SK-N-SH (cell line): ENCODE measurements around the gene SLC44A5. TPM values are rescaled to one million over a fixed set of nuclear protein-coding genes. Genes with fewer than 3 reads are reported as not detected.

Source experiments
- CTCF ChIA-PET: fragments of 300-600, 350-600 bp; formaldehyde crosslinking; extraction: SDS; loops from one replicate; lab custom pipeline; 2021; lab: Yijun Ruan, JAX
- POLR2A ChIA-PET: fragments of 350-600 bp; sonication (Branson Sonifier 250); formaldehyde crosslinking; extraction: SDS; loops from one replicate; lab custom pipeline; 2020; ENCODE audit warnings: antibody characterized with exemption, inconsistent platforms; lab: Yijun Ruan, JAX
- DNase-seq: peaks from one replicate; pipeline ENCODE4 v3.0.0; 2012
- H2AFZ ChIP-seq: fragments of 200-600 bp; sonication (generic); 2 replicates; pipeline ENCODE4 v1.8.1; 2016; ENCODE audit warnings: antibody characterized with exemption, mild to moderate bottlenecking, low read depth
- H3F3A ChIP-seq: fragments of 200-600 bp; sonication (generic); replicated peaks from 2 replicates; pipeline ENCODE3; 2016; ENCODE audit warnings: antibody characterized with exemption, mild to moderate bottlenecking; ENCODE audit not compliant: insufficient read depth
- H3K27ac ChIP-seq, 2 experiments: fragments of 200-500 bp in 1 of 2; fragments of 200-600 bp in 1 of 2; sonication (Bioruptor generic) in 1 of 2; sonication (generic), shearing (Covaris generic) in 1 of 2; 2 replicates each; pipeline versions ENCODE4 v1.5.1 to v1.6.1; 2014 to 2016; ENCODE audit warnings: low read depth in 2 of 2, inconsistent platforms in 1 of 2, low read length in 1 of 2, mild to moderate bottlenecking in 1 of 2, mixed read lengths in 1 of 2
- H3K27me3 ChIP-seq: fragments of 200-600 bp; sonication (generic), shearing (Covaris generic); 2 replicates; pipeline ENCODE4 v1.6.1; 2016; ENCODE audit warnings: mixed run types; ENCODE audit not compliant: insufficient read depth
- H3K36me3 ChIP-seq, 2 experiments: fragments of 200-500 bp in 1 of 2; fragments of 200-600 bp in 1 of 2; sonication (Bioruptor generic) in 1 of 2; sonication (generic) in 1 of 2; replicated peaks in 1 of 2; 2 replicates each; pipeline versions ENCODE3 to v1.5.1; 2014 to 2016; ENCODE audit warnings: low read length in 1 of 2, mild to moderate bottlenecking in 1 of 2; ENCODE audit not compliant: insufficient read depth in 2 of 2, control insufficient read depth in 1 of 2
- H3K4me1 ChIP-seq, 2 experiments: fragments of 200-500 bp in 1 of 2; fragments of 200-600 bp in 1 of 2; sonication (Bioruptor generic) in 1 of 2; sonication (generic), shearing (Covaris generic) in 1 of 2; 2 replicates each; pipeline versions ENCODE4 v1.5.1 to v1.6.1; 2014 to 2016; ENCODE audit warnings: low read depth in 1 of 2, low read length in 1 of 2, mixed run types in 1 of 2; ENCODE audit not compliant: insufficient read depth in 2 of 2, control insufficient read depth in 1 of 2
- H3K4me2 ChIP-seq: fragments of 200-600 bp; sonication (generic), shearing (Covaris generic); 2 replicates; pipeline ENCODE4 v1.6.1; 2017; ENCODE audit warnings: mixed run types
- H3K4me3 ChIP-seq, 2 experiments: fragments of 200-500 bp in 1 of 2; fragments of 200-600 bp in 1 of 2; sonication (Bioruptor generic) in 1 of 2; sonication (generic), shearing (Covaris generic) in 1 of 2; 2 replicates each; pipeline versions ENCODE4 v1.5.1 to v1.8.1; 2014 to 2016; ENCODE audit warnings: low read depth in 2 of 2, inconsistent platforms in 1 of 2, low read length in 1 of 2, mild to moderate bottlenecking in 1 of 2, mixed read lengths in 1 of 2, moderate library complexity in 1 of 2
- H3K79me2 ChIP-seq: fragments of 200-600 bp; sonication (generic); 2 replicates; pipeline ENCODE4 v1.8.1; 2017; ENCODE audit warnings: mild to moderate bottlenecking; ENCODE audit not compliant: insufficient read depth
- H3K9ac ChIP-seq: fragments of 200-600 bp; sonication (generic); 2 replicates; pipeline ENCODE4 v1.6.1; 2017; ENCODE audit warnings: mixed run types
- H3K9me2 ChIP-seq: fragments of 200-600 bp; sonication (generic); 2 replicates; pipeline ENCODE4 v1.6.1; 2017; ENCODE audit warnings: mixed run types
- H3K9me3 ChIP-seq: fragments of 200-600 bp; sonication (generic); 2 replicates; pipeline ENCODE4 v1.6.1; 2017; ENCODE audit warnings: mixed run types, mild to moderate bottlenecking, moderate library complexity
- H4K20me1 ChIP-seq: fragments of 200-600 bp; sonication (generic); 2 replicates; pipeline ENCODE4 v1.6.1; 2017; ENCODE audit warnings: mild to moderate bottlenecking, mixed run types; ENCODE audit not compliant: insufficient read depth
- ELF1 ChIP-seq: IDR thresholded peaks from 2 replicates; pipeline ENCODE4 v1.4.0; 2012
- EZH2phosphoT487 ChIP-seq: fragments of 200-600 bp; sonication (generic); IDR thresholded peaks from 2 replicates; pipeline ENCODE4 v1.6.1; 2017; ENCODE audit warnings: low read depth, mixed run types, mild to moderate bottlenecking, antibody characterized with exemption, moderate library complexity, borderline replicate concordance
- FOSL2 ChIP-seq: IDR thresholded peaks from 2 replicates; pipeline ENCODE4 v1.4.0; 2012; ENCODE audit warnings: low read depth, mild to moderate bottlenecking, moderate library complexity, borderline replicate concordance
- FOXJ3 ChIP-seq: sonication (generic); formaldehyde crosslinking; IDR thresholded peaks from 2 replicates; pipeline ENCODE4 v1.5.1; 2020; ENCODE audit warnings: mild to moderate bottlenecking, missing genetic modification reagents
- JUND ChIP-seq: IDR thresholded peaks from 2 replicates; pipeline ENCODE4 v1.4.0; 2012
- PBX3 ChIP-seq: IDR thresholded peaks from 2 replicates; pipeline ENCODE4; 2012
- POLR2AphosphoS5 ChIP-seq: IDR thresholded peaks from 2 replicates; pipeline ENCODE4 v1.6.1; 2012; ENCODE audit warnings: low read depth, low read length
- RFX5 ChIP-seq: IDR thresholded peaks from 2 replicates; pipeline ENCODE4 v1.6.1; 2012; ENCODE audit warnings: mild to moderate bottlenecking, improper control_type of control experiment, low read length
- SIN3A ChIP-seq: IDR thresholded peaks from 2 replicates; pipeline ENCODE4 v1.6.1; 2012; ENCODE audit warnings: low read depth, mild to moderate bottlenecking, low read length, moderate library complexity, borderline replicate concordance
- SMC3 ChIP-seq: IDR thresholded peaks from 2 replicates; pipeline ENCODE4 v1.6.1; 2012; ENCODE audit warnings: low read depth, low read length, improper control_type of control experiment
- USF1 ChIP-seq: IDR thresholded peaks from 2 replicates; pipeline ENCODE4 v1.4.0; 2012; ENCODE audit warnings: low read depth, borderline replicate concordance
- WGBS: methylation state at CpG from one replicate; pipeline ENCODE4 v1.1.6; 2017; ENCODE audit warnings: low lambda C conversion rate; 5-methylcytosine and 5-hydroxymethylcytosine counted together
- polyA plus RNA-seq, 3 experiments: library from polyadenylated mRNA; depleted of rRNA; stranded (reverse); fragments of >200 nt; gene quantifications; 2 replicates each; pipeline ENCODE4 v1.2.3, GENCODE V29; 2012

SLC44A5 gene
- polyA plus RNA-seq, 1 of the 3 experiments (the other 2 are of a cell fraction) = 4.9 TPM

GRCh38 chr1:75625795-75626194, 14.9 kb upstream of the SLC44A5 start:
- Histone ChIP-seq H3F3A (no peaks in the 10 kb centered on the region), H3K4me3 (no peak overlapping the region), H3K4me1 (no peaks in the 10 kb centered on the region), H3K36me3 (no peaks in the 10 kb centered on the region), H3K27ac (no peak overlapping the region), H3K9me3 (no peaks in the 10 kb centered on the region), H3K9ac (no peak overlapping the region), H3K4me2 (no peak overlapping the region), H2AFZ (no peak overlapping the region), H4K20me1 (no peaks in the 10 kb centered on the region), H3K9me2 (no peaks in the 10 kb centered on the region), H3K27me3 (no peaks in the 10 kb centered on the region), H3K79me2 (no peaks in the 10 kb centered on the region)
- TF ChIP-seq RFX5 (no peak), POLR2AphosphoS5 (no peak), FOXJ3 (CRISPR knock-in tag) (no peak), PBX3 (no peak), JUND (no peak), FOSL2 (no peak), SMC3 (no peak), ELF1 (no peak), USF1 (no peak), SIN3A (no peak), EZH2phosphoT487 (no peak)
- no peak for DNase-seq
- CTCF ChIA-PET = interaction anchor here (1.8 kb wide), 1 partner anchor 11 kb away, joined by 4 read pairs; no protein-coding TSS in a partner anchor
- 52% methylated on average over 3 of the region's 3 CpGs for WGBS
- POLR2A ChIA-PET = no interaction called here

GRCh38 chr1:75618382-75618781, 7.5 kb upstream of the SLC44A5 start:
- H3K27ac ChIP-seq = no peak overlapping the region
- H3K79me2 ChIP-seq = no peaks in the 10 kb centered on the region; the same call in 1 of the 2 replicates
- ChIA-PET POLR2A (no interaction called here), CTCF (interaction anchor here (0.6 to 6.7 kb wide), 3 partner anchors 12 to 353 kb away, joined by 3 to 55 read pairs (median 6); no protein-coding TSS in a partner anchor)
- no peaks in the 10 kb centered on the region for H3K36me3 ChIP-seq
- no peaks in the 10 kb centered on the region for H4K20me1 ChIP-seq
- H3K27me3 ChIP-seq = no peaks in the 10 kb centered on the region
- no peak for DNase-seq
- no peaks in the 10 kb centered on the region for H3K9me3 ChIP-seq
- H3K4me3 ChIP-seq = no peak overlapping the region
- TF ChIP-seq USF1 = no peak
- H3F3A ChIP-seq = no peaks in the 10 kb centered on the region
- no peaks in the 10 kb centered on the region for H3K9me2 ChIP-seq
- no peak overlapping the region for H2AFZ ChIP-seq
- H3K4me2 ChIP-seq = no peak overlapping the region
- no peak overlapping the region for H3K9ac ChIP-seq
- H3K4me1 ChIP-seq = peaks cover 0 to 13% of the 10 kb centered on the region in 2 experiments; a peak in 2 of 4 replicates
